DMS 273 (cell line): ENCODE data around the gene ACSF3.

ENCODE experiments used
- DNase-seq: peaks from one replicate; lab custom pipeline; 2025; ENCODE audit not compliant: unreplicated experiment; lab: John Stamatoyannopoulos, UW

ACSF3 gene

DNA sequence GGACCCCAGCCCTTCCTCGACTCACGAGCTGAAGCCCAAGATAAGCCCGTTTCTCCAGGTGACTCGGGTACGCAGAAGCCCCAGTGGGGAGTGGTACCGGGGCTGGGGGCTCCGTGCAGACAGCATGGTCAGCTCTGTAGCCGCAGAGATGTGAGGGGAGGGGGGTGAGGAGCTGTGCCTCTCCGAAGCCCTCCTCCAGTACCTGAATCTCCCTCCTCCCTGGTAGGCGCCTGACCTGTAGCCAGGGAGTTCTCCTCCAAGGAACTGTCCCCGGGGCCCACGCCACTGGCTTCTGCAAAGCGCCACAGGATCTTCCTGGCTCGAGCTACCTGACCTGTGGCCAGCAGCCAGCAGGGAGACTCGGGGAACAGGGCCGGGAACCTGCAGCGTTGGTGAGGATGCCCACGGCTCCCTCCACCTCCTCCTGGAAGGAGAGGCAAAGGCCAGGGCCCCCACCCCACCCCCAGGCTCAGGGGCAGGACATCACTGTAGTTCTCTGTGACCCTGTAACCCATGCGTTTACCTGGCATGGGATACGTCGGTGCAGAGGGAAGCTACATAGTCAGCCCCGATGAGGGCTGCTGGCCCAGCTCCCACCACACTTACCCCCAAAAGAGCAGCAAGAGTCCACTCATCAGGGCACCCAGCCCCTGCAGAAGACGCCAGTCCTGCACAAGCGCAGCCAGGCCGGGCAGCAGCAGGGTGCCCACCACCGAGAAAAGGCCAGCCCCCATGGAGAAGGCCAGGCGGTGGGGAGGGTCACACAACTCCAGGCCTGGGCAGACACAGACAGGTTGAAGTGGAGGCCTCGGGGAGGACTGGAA, 105.0 kb downstream of the ACSF3 start:
- no peak for DNase-seq

DNA sequence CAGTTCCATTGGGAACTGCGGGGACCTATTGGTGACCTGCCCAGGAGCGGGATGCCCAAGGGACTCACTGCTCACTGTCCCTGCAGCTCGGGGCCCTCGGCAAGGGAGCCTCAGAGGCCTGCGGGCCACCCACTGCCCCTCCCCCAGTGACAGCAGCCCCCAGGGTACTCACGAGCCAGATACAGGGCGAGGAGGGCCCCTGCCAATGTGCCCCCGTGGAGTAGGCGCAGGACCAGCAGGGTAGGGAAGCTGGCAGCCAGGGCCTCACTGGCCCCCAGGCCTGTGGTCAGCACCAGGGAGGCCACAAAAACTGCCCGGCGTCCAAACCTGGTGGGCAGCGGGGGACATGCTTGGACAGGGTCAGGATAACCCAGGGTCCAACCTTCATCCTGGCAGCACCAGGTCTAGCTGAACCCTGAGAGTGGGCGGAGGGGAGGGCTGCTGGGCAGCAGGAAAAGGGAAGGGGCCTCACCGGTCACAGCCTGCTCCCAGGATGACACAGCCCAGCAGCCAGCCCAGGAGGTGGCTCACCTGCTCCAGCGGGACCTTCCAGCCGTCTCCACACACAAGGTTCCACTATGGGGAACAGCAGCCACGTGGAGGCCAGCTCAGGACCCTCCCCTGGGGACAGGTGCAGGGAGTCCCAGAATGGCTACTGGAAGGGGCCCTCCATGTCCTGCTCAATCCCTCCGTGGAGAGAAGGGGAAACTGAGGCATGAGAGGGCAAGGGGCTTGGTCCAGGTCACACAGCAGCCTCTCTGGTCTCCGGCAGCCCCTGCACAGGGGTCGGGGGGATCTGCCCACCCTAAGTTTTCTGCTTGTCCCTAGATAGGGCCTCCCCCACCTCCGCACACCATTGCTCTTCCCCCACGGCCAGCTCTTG, 105.8 kb downstream of the ACSF3 start:
- DNase-seq, result no peak

DNA sequence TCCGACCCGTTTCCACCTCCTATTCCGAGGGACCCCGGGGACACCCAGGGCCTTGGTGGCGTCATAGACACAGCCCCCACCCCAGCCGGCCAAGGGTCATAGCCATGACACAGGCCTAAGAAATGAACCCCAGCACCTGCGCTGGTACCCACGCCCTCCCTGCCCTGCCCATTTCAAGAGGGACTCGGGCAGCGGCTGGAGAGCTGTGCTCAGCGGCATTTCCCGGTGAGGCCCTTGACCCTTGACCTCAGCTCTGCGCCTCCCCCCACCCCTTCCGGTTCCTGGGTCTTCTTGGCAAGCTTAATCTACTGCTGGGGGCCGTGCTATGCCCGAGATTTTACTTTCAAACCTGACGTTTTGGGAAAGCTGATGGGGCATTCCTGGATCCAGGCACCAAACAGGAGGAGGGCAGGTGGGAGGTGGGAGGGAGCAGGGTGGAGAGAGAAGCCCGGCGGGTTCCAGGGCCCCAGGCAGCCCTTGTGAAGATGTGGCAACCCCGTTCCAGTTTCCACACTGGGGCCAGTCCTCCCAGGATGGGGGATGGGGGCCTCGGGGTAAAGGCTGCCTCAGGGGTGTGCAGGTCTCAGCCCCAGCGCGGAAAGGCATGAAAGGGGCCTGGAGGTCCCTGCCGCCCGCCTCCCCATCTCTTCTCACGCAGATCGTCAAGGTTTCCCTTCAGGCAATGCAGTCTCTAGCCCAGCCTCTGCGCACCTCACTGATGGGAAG, 106.6 kb downstream of the ACSF3 start, which contains the start of gene SLC22A31:
TSS of gene SLC22A31 (minus strand) at position 414 of the 726 bp plus-strand sequence. CDS start at position 378, 36 bp downstream.
- DNase-seq, result peak; percentile 53

DNA sequence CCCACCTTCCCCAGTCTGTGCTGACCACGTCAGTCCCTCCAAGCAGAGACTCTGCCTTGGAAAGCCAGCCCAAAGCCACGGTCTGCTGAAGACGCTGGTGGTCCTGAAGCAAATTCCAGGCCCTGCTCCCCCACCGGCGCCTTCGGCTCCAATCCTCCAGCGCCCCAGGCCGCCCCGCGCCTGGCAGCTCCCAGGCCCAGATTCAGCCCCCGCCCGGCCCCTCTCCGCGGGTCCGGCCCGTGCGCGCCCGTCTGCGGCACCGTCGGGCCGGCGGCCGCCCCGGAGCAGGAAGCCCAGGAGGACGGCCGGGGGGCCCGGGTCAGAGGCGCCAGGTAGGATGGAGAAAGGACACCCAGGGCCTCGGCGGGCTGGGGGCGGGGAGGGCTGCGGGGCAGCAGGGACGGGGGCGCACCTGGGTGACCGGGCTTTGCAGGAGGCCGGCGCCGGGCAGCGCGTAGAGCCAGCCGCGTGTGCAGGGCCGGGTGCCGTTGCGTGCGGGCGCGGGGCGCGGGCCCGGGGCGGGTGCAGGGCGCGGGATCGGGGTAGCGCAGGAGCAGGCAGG, 107.3 kb downstream of the ACSF3 start:
- DNase-seq, result no peak

DNA sequence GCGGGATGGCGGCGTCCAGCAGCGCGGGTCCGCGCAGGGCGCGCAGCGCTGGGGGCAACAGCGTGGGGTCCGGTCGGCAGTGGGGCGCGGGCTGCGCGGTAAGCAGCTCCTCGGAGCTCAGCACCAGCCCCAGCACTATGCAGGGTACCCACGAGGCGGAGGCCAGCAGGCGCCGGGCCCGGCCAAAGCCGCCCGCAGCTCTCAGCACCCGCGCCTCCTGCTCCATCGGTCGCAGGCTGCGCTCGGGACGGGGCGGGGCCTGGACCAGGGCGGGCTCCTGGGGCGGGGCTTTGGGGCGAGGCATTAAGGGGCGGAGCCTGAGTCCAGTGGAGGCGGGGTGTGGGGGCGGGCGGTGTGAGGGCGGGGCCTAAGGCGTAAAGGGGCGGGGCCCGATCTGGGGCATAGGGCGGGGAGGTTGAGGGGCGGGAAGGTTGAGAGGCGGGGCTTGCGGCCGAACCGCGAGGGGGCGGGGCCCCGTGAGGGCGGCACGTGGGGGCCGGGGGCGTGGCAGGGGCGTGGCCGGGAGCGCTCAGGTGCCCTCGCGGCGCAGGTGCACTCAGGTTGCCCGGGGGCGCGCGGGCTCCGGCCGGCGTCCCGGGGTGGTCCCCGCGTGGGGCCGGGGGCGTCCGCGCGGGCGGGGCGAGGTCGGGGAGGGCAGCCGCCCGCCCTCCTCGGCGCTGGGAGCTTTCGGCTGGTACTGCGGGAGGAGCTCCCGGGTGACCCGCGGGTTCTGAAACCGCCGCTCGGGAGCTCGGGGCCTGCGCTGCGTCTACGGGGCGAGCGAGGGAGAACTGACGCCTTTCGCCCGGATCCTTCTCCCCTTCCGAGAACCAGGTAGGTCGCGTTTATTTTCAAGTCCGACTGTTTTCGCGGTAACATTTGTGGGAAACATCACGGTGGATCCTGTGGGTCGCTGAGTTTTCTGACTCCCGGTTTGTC, 108.1 kb downstream of the ACSF3 start:
- DNase-seq, result peak; percentile 94

DNA sequence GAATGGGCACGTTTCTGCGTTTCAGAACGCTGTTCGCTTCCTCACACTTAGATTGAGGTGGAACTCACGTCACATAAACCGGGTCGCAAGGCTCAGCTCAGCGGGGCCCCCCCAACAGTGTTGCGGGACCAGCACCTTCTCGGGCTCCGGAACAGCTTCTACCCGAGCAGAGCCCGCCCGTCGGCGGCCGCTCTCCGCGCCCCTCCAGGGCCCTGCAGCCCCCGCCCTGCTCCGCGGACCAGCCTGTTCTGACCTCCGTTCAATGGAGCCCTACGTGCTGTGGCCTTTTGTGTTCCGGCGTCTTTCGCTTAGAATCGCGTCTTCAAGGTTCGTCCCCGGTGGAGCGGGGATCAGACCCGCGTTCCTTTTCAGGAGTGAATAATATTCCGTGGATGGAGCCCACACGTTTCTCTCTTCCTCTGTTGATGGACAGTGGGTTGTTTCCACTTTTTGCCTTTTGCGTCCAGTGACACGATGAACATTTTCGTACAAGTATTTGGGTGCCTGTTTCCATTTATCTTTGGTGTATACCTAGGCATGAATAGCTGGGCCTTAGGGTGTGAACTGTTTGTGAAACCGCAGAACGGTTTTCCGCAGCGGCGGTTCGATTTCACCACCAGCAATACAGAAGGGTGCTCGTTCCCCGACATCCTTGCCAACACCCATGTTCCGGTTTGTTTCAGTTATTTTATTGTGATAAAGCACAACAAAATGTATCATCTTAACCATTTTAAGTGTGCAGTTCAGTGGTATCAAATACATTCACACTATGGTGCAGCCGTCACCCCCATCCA, 109.0 kb downstream of the ACSF3 start:
- DNase-seq, result no peak
